WTC11 (cell line): ENCODE measurements around the gene SATB1. TPM values are rescaled to one million over a fixed set of nuclear protein-coding genes. Genes with fewer than 3 reads are reported as not detected.

ENCODE experiments used
- ATAC-seq: fragments of 200-7000 bp; cut with Tn5 transposase; 2 replicates; pipeline ENCODE4 v1.10.0; 2021; ENCODE audit warnings: mild to moderate bottlenecking, moderate library complexity
- CTCF ChIA-PET: fragments of 300-600 bp; sonication (Branson Sonifier 250); formaldehyde crosslinking; loops from one replicate; lab custom pipeline; 2021; ENCODE audit warnings: antibody characterized with exemption; lab: Charles Lee
- POLR2A ChIA-PET: fragments of 350-600 bp; sonication (Branson Sonifier 250); formaldehyde crosslinking; loops from one replicate; lab custom pipeline; 2021; ENCODE audit warnings: antibody characterized with exemption; lab: Charles Lee
- DNase-seq: peaks from one replicate; pipeline ENCODE4 v3.0.0; 2021; ENCODE audit warnings: low spot score
- H3K27ac Mint-ChIP-seq: 2 replicates; pipeline ENCODE4 v1.8.0; 2021; ENCODE audit warnings: mixed read lengths
- H3K27me3 Mint-ChIP-seq: 2 replicates; pipeline ENCODE4 v1.8.0; 2021; ENCODE audit warnings: low read depth, mild to moderate bottlenecking, moderate library complexity, mixed read lengths
- H3K36me3 Mint-ChIP-seq: 2 replicates; pipeline ENCODE4 v1.8.0; 2021; ENCODE audit warnings: mixed read lengths
- H3K4me1 Mint-ChIP-seq: 2 replicates; pipeline ENCODE4 v1.8.0; 2022; ENCODE audit warnings: mixed read lengths
- H3K4me3 Mint-ChIP-seq: 2 replicates; pipeline ENCODE4 v1.8.0; 2021; ENCODE audit warnings: mild to moderate bottlenecking, moderate library complexity, mixed read lengths
- H3K9me3 Mint-ChIP-seq: 2 replicates; pipeline ENCODE4 v1.8.0; 2021; ENCODE audit warnings: mixed read lengths
- ARID4B ChIP-seq: sonication (generic); formaldehyde crosslinking; IDR thresholded peaks from 2 replicates; pipeline ENCODE4 v1.8.0; 2023; ENCODE audit warnings: missing genetic modification reagents, mild to moderate bottlenecking, borderline replicate concordance
- CDX4 ChIP-seq: fragments of 250-450 bp; sonication (Bioruptor Pico); IDR thresholded peaks from 2 replicates; pipeline ENCODE4 v1.9.0; 2021; ENCODE audit warnings: moderate library complexity, mild to moderate bottlenecking, inconsistent platforms, borderline replicate concordance
- IRF2 ChIP-seq: sonication (generic); formaldehyde crosslinking; IDR thresholded peaks from 2 replicates; pipeline ENCODE4 v1.8.0; 2022; ENCODE audit warnings: low read depth, missing genetic modification reagents, borderline replicate concordance
- KAT7 ChIP-seq: sonication (generic); formaldehyde crosslinking; IDR thresholded peaks from 2 replicates; pipeline ENCODE4 v1.8.1; 2023; ENCODE audit warnings: missing genetic modification reagents, mild to moderate bottlenecking, borderline replicate concordance
- PREB ChIP-seq: sonication (generic); formaldehyde crosslinking; IDR thresholded peaks from 2 replicates; pipeline ENCODE4 v1.8.1; 2022; ENCODE audit warnings: mild to moderate bottlenecking, missing genetic modification reagents, moderate library complexity, borderline replicate concordance
- RELA ChIP-seq: sonication (generic); formaldehyde crosslinking; IDR thresholded peaks from 2 replicates; pipeline ENCODE4 v1.8.1; 2022; ENCODE audit warnings: missing genetic modification reagents, mild to moderate bottlenecking, borderline replicate concordance
- SMAD4 ChIP-seq: sonication (generic); formaldehyde crosslinking; IDR thresholded peaks from 2 replicates; pipeline ENCODE4 v1.8.0; 2022; ENCODE audit warnings: mild to moderate bottlenecking, missing genetic modification reagents
- SOX15 ChIP-seq: fragments of 250-450 bp; sonication (Bioruptor Pico); IDR thresholded peaks from 2 replicates; pipeline ENCODE4 v1.9.0; 2021; ENCODE audit warnings: mild to moderate bottlenecking
- ZNF263 ChIP-seq: sonication (generic); formaldehyde crosslinking; IDR thresholded peaks from 2 replicates; pipeline ENCODE4 v1.8.1; 2022; ENCODE audit warnings: low read depth, mild to moderate bottlenecking, moderate library complexity, missing genetic modification reagents
- ZNF396 ChIP-seq: fragments of 250-450 bp; sonication (Bioruptor Pico); IDR thresholded peaks from 2 replicates; pipeline ENCODE4 v1.8.0; 2021; ENCODE audit warnings: mild to moderate bottlenecking, moderate library complexity, borderline replicate concordance
- ZNF512 ChIP-seq: sonication (generic); formaldehyde crosslinking; IDR thresholded peaks from 2 replicates; pipeline ENCODE4 v1.8.1; 2022; ENCODE audit warnings: missing genetic modification reagents, borderline replicate concordance
- total RNA-seq: library from RNA; stranded (reverse); gene quantifications from 3 replicates; pipeline ENCODE4 v1.2.3, GENCODE V29; 2021
- TF ChIP-seq, protein P1 (sequence below): sonication (generic); formaldehyde crosslinking; IDR thresholded peaks from 2 replicates; pipeline ENCODE4 v1.8.0; 2022; ENCODE audit warnings: mild to moderate bottlenecking, missing genetic modification reagents
- TF ChIP-seq, protein P2 (sequence below): sonication (generic); formaldehyde crosslinking; IDR thresholded peaks from 2 replicates; pipeline ENCODE4 v1.8.1; 2023; ENCODE audit warnings: mild to moderate bottlenecking, missing genetic modification reagents, moderate library complexity
- TF ChIP-seq, protein P3 (sequence below): sonication (generic); formaldehyde crosslinking; IDR thresholded peaks from 2 replicates; pipeline ENCODE4 v1.8.1; 2023; ENCODE audit warnings: mild to moderate bottlenecking, missing genetic modification reagents, borderline replicate concordance
- TF ChIP-seq, protein P4 (sequence below): sonication (generic); formaldehyde crosslinking; IDR thresholded peaks from 2 replicates; pipeline ENCODE4 v1.8.1; 2023; ENCODE audit warnings: mild to moderate bottlenecking, missing genetic modification reagents
- TF ChIP-seq, protein P5 (sequence below): fragments of 250-450 bp; sonication (Bioruptor Pico); IDR thresholded peaks from 2 replicates; pipeline ENCODE4 v1.8.0; 2021; ENCODE audit warnings: mild to moderate bottlenecking

Gene SATB1
- total RNA-seq, 1 experiment from 2014 or later: 36.2 TPM

- no peak overlapping the region for H3K27ac Mint-ChIP-seq
Observed at GRCh38 chr3:18370672-18371071, 54.5 kb downstream of the SATB1 start.

More at GRCh38 chr3:18370672-18371071, 54.5 kb downstream of the SATB1 start:
- Mint-ChIP-seq H3K4me1 (peaks cover 15% of the 10 kb centered on the region), H3K4me3 (no peak overlapping the region), H3K9me3 (no peaks in the 10 kb centered on the region), H3K36me3 (peaks cover 7% of the 10 kb centered on the region), H3K27me3 (no peaks in the 10 kb centered on the region)
- TF ChIP-seq ARID4B (CRISPR knock-in tag) (no peak), CDX4 (no peak), SMAD4 (CRISPR knock-in tag) (no peak), ZNF512 (no peak), SOX15 (CRISPR knock-in tag) (no peak), KAT7 (no peak), ZNF396 (CRISPR knock-in tag) (no peak), PREB (no peak), RELA (CRISPR knock-in tag) (no peak), IRF2 (CRISPR knock-in tag) (no peak), ZNF263 (CRISPR knock-in tag) (no peak)
- TF ChIP-seq, protein P1, sequence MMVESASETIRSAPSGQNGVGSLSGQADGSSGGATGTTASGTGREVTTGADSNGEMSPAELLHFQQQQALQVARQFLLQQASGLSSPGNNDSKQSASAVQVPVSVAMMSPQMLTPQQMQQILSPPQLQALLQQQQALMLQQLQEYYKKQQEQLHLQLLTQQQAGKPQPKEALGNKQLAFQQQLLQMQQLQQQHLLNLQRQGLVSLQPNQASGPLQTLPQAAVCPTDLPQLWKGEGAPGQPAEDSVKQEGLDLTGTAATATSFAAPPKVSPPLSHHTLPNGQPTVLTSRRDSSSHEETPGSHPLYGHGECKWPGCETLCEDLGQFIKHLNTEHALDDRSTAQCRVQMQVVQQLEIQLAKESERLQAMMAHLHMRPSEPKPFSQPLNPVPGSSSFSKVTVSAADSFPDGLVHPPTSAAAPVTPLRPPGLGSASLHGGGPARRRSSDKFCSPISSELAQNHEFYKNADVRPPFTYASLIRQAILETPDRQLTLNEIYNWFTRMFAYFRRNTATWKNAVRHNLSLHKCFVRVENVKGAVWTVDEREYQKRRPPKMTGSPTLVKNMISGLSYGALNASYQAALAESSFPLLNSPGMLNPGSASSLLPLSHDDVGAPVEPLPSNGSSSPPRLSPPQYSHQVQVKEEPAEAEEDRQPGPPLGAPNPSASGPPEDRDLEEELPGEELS: no peak
- TF ChIP-seq, protein P2, sequence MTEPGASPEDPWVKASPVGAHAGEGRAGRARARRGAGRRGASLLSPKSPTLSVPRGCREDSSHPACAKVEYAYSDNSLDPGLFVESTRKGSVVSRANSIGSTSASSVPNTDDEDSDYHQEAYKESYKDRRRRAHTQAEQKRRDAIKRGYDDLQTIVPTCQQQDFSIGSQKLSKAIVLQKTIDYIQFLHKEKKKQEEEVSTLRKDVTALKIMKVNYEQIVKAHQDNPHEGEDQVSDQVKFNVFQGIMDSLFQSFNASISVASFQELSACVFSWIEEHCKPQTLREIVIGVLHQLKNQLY (CRISPR knock-in tag): no peak
- TF ChIP-seq, protein P3, sequence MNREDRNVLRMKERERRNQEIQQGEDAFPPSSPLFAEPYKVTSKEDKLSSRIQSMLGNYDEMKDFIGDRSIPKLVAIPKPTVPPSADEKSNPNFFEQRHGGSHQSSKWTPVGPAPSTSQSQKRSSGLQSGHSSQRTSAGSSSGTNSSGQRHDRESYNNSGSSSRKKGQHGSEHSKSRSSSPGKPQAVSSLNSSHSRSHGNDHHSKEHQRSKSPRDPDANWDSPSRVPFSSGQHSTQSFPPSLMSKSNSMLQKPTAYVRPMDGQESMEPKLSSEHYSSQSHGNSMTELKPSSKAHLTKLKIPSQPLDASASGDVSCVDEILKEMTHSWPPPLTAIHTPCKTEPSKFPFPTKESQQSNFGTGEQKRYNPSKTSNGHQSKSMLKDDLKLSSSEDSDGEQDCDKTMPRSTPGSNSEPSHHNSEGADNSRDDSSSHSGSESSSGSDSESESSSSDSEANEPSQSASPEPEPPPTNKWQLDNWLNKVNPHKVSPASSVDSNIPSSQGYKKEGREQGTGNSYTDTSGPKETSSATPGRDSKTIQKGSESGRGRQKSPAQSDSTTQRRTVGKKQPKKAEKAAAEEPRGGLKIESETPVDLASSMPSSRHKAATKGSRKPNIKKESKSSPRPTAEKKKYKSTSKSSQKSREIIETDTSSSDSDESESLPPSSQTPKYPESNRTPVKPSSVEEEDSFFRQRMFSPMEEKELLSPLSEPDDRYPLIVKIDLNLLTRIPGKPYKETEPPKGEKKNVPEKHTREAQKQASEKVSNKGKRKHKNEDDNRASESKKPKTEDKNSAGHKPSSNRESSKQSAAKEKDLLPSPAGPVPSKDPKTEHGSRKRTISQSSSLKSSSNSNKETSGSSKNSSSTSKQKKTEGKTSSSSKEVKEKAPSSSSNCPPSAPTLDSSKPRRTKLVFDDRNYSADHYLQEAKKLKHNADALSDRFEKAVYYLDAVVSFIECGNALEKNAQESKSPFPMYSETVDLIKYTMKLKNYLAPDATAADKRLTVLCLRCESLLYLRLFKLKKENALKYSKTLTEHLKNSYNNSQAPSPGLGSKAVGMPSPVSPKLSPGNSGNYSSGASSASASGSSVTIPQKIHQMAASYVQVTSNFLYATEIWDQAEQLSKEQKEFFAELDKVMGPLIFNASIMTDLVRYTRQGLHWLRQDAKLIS (CRISPR knock-in tag): no peak
- TF ChIP-seq, protein P4, sequence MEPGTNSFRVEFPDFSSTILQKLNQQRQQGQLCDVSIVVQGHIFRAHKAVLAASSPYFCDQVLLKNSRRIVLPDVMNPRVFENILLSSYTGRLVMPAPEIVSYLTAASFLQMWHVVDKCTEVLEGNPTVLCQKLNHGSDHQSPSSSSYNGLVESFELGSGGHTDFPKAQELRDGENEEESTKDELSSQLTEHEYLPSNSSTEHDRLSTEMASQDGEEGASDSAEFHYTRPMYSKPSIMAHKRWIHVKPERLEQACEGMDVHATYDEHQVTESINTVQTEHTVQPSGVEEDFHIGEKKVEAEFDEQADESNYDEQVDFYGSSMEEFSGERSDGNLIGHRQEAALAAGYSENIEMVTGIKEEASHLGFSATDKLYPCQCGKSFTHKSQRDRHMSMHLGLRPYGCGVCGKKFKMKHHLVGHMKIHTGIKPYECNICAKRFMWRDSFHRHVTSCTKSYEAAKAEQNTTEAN (CRISPR knock-in tag): no peak
- TF ChIP-seq, protein P5, sequence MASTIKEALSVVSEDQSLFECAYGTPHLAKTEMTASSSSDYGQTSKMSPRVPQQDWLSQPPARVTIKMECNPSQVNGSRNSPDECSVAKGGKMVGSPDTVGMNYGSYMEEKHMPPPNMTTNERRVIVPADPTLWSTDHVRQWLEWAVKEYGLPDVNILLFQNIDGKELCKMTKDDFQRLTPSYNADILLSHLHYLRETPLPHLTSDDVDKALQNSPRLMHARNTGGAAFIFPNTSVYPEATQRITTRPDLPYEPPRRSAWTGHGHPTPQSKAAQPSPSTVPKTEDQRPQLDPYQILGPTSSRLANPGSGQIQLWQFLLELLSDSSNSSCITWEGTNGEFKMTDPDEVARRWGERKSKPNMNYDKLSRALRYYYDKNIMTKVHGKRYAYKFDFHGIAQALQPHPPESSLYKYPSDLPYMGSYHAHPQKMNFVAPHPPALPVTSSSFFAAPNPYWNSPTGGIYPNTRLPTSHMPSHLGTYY (CRISPR knock-in tag): no peak
- DNase-seq (no peak), ATAC-seq (0 out of 2 replicates have a peak, but pooled peaks have one; percentile 22)
- ChIA-PET CTCF (no interaction called here), POLR2A (no interaction called here)
